Measurements from ENCODE around the gene GTF2IRD1. TPM values are rescaled to one million over a fixed set of nuclear protein-coding genes. Genes with fewer than 3 reads are reported as not detected.

The GTF2IRD1 gene
- polyA plus RNA-seq, 1 of the 3 experiments (the other 2 are of a cell fraction), result 26.4 TPM

DNA sequence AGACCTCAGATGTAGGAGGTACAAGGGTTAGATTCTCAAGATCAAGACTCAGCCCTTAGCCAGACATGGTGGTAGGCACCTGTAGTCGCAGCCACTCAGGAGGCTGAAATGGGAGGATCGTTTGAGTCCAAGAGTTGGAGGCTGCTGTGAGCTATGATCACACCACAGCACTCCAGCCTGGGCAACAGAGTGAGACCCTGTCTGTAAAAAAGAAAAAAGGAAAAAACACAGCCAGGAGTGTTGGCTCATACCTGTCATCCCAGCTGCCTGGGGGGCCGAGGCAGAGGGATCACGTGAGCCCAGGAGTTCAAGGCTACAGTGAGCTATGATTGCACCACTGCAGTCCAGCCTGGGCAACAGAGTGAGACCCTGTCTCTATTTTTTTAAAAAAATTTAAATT lies 69.3 kb downstream of the GTF2IRD1 start:
- no peaks in the 10 kb centered on the region for H3K9me2 ChIP-seq
- no peaks in the 10 kb centered on the region for H3K27me3 ChIP-seq (ENCODE audit: insufficient read depth)
- H3K27ac ChIP-seq (ENCODE audit: low read depth in 2 of 2, low read length in 1 of 2), result no peak overlapping the region
- no peak for DNase-seq
- H3K9ac ChIP-seq, result no peak overlapping the region
- ChIA-PET POLR2A (no interaction called here), CTCF (no interaction called here)
- peaks cover 17 to 32% of the 10 kb centered on the region in 2 experiments for H3K36me3 ChIP-seq (replicated peaks in 1 of 2; ENCODE audit: control insufficient read depth in 1 of 2, insufficient read depth in 2 of 2, low read length in 1 of 2)
- no peaks in the 10 kb centered on the region for H3K79me2 ChIP-seq (ENCODE audit: insufficient read depth)
- H3K4me3 ChIP-seq (ENCODE audit: low read depth in 2 of 2, low read length in 1 of 2), result no peak overlapping the region
- no peak overlapping the region for H3K4me2 ChIP-seq
- no peak for TF ChIP-seq JUND (IDR thresholded peaks at IDR 0.05)
- no peak for TF ChIP-seq MXI1 (IDR thresholded peaks at IDR 0.05; ENCODE audit: low read depth, low read length)
- TF ChIP-seq YY1 (IDR thresholded peaks at IDR 0.05; ENCODE audit: low read depth), result no peak
- TF ChIP-seq GABPA (IDR thresholded peaks at IDR 0.05; ENCODE audit: low read depth), result no peak
- TF ChIP-seq, protein P1, sequence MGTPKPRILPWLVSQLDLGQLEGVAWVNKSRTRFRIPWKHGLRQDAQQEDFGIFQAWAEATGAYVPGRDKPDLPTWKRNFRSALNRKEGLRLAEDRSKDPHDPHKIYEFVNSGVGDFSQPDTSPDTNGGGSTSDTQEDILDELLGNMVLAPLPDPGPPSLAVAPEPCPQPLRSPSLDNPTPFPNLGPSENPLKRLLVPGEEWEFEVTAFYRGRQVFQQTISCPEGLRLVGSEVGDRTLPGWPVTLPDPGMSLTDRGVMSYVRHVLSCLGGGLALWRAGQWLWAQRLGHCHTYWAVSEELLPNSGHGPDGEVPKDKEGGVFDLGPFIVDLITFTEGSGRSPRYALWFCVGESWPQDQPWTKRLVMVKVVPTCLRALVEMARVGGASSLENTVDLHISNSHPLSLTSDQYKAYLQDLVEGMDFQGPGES (IDR thresholded peaks at IDR 0.05; ENCODE audit: low read depth, low read length), result no peak
- TF ChIP-seq EP300 (IDR thresholded peaks at IDR 0.05; ENCODE audit: borderline replicate concordance in 1 of 2, low read depth in 1 of 2, low read length in 1 of 2), result no peak
- TF ChIP-seq, protein P2, sequence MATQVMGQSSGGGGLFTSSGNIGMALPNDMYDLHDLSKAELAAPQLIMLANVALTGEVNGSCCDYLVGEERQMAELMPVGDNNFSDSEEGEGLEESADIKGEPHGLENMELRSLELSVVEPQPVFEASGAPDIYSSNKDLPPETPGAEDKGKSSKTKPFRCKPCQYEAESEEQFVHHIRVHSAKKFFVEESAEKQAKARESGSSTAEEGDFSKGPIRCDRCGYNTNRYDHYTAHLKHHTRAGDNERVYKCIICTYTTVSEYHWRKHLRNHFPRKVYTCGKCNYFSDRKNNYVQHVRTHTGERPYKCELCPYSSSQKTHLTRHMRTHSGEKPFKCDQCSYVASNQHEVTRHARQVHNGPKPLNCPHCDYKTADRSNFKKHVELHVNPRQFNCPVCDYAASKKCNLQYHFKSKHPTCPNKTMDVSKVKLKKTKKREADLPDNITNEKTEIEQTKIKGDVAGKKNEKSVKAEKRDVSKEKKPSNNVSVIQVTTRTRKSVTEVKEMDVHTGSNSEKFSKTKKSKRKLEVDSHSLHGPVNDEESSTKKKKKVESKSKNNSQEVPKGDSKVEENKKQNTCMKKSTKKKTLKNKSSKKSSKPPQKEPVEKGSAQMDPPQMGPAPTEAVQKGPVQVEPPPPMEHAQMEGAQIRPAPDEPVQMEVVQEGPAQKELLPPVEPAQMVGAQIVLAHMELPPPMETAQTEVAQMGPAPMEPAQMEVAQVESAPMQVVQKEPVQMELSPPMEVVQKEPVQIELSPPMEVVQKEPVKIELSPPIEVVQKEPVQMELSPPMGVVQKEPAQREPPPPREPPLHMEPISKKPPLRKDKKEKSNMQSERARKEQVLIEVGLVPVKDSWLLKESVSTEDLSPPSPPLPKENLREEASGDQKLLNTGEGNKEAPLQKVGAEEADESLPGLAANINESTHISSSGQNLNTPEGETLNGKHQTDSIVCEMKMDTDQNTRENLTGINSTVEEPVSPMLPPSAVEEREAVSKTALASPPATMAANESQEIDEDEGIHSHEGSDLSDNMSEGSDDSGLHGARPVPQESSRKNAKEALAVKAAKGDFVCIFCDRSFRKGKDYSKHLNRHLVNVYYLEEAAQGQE (IDR thresholded peaks at IDR 0.05; ENCODE audit: low read depth, low read length), result no peak
- TF ChIP-seq NRF1 (IDR thresholded peaks at IDR 0.05; ENCODE audit: low read depth, low read length), result no peak
- TF ChIP-seq EZH2phosphoT487 (IDR thresholded peaks at IDR 0.05; ENCODE audit: borderline replicate concordance, low read depth), result no peak
- TF ChIP-seq CHD2 (IDR thresholded peaks at IDR 0.05; ENCODE audit: low read length, partially characterized antibody), result no peak
- no peak for TF ChIP-seq SMC3 (IDR thresholded peaks at IDR 0.05; ENCODE audit: low read depth, low read length)
- TF ChIP-seq FOXJ3 (CRISPR knock-in tag; IDR thresholded peaks at IDR 0.05), result no peak
- TF ChIP-seq, protein P3, sequence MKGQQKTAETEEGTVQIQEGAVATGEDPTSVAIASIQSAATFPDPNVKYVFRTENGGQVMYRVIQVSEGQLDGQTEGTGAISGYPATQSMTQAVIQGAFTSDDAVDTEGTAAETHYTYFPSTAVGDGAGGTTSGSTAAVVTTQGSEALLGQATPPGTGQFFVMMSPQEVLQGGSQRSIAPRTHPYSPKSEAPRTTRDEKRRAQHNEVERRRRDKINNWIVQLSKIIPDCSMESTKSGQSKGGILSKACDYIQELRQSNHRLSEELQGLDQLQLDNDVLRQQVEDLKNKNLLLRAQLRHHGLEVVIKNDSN (IDR thresholded peaks at IDR 0.05; ENCODE audit: borderline replicate concordance, low read depth), result no peak
- TF ChIP-seq RAD21 (IDR thresholded peaks at IDR 0.05; ENCODE audit: low read length), result no peak
- TF ChIP-seq, protein P4, sequence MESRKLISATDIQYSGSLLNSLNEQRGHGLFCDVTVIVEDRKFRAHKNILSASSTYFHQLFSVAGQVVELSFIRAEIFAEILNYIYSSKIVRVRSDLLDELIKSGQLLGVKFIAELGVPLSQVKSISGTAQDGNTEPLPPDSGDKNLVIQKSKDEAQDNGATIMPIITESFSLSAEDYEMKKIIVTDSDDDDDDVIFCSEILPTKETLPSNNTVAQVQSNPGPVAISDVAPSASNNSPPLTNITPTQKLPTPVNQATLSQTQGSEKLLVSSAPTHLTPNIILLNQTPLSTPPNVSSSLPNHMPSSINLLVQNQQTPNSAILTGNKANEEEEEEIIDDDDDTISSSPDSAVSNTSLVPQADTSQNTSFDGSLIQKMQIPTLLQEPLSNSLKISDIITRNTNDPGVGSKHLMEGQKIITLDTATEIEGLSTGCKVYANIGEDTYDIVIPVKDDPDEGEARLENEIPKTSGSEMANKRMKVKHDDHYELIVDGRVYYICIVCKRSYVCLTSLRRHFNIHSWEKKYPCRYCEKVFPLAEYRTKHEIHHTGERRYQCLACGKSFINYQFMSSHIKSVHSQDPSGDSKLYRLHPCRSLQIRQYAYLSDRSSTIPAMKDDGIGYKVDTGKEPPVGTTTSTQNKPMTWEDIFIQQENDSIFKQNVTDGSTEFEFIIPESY (IDR thresholded peaks at IDR 0.05; ENCODE audit: borderline replicate concordance, low read depth), result no peak
- TF ChIP-seq GATA2 (CRISPR knock-in tag; IDR thresholded peaks at IDR 0.05), result no peak
- no peak for TF ChIP-seq FOXM1 (IDR thresholded peaks at IDR 0.05; ENCODE audit: low read depth)
- H3F3A ChIP-seq (replicated peaks; ENCODE audit: insufficient read depth), result no peaks in the 10 kb centered on the region
- WGBS (ENCODE audit: low lambda C conversion rate), result 97% methylated on average over 4 of the region's 4 CpGs
- H3K9me3 ChIP-seq, result no peaks in the 10 kb centered on the region
- H3K4me1 ChIP-seq (ENCODE audit: control insufficient read depth in 1 of 2, insufficient read depth in 2 of 2, low read depth in 1 of 2, low read length in 1 of 2), result no peaks in the 10 kb centered on the region; a peak in 1 of 4 replicates
- no peaks in the 10 kb centered on the region for H4K20me1 ChIP-seq (ENCODE audit: insufficient read depth)
- H2AFZ ChIP-seq (ENCODE audit: low read depth), result no peak overlapping the region
